Smooth muscle cell (in vitro differentiated cells): ENCODE measurements around the gene YES1. TPM values are rescaled to one million over a fixed set of nuclear protein-coding genes. Genes with fewer than 3 reads are reported as not detected.

Experiments
- DNase-seq: peaks from one replicate; lab custom pipeline; 2025; ENCODE audit not compliant: unreplicated experiment; lab: John Stamatoyannopoulos, UW
- H2AFZ ChIP-seq: fragments of 200-600 bp; sonication (generic); 2 replicates; pipeline ENCODE4 v1.6.0; 2016; ENCODE audit warnings: antibody characterized with exemption, low read depth, mild to moderate bottlenecking
- H3F3A ChIP-seq: fragments of 200-600 bp; sonication (generic); 2 replicates; pipeline ENCODE4 v1.6.0; 2017; ENCODE audit warnings: antibody characterized with exemption, low read depth
- H3K27ac ChIP-seq: fragments of 200-600 bp; sonication (generic); 2 replicates; pipeline ENCODE4 v1.5.1; 2016; ENCODE audit warnings: low read depth, mild to moderate bottlenecking
- H3K27me3 ChIP-seq: fragments of 200-600 bp; sonication (generic); 2 replicates; pipeline ENCODE4 v1.6.1; 2016; ENCODE audit warnings: low read depth, mild to moderate bottlenecking
- H3K36me3 ChIP-seq: fragments of 200-600 bp; sonication (generic); 2 replicates; pipeline ENCODE4 v1.5.1; 2016; ENCODE audit warnings: low read depth
- H3K4me1 ChIP-seq: fragments of 200-600 bp; sonication (generic); 2 replicates; pipeline ENCODE4 v1.5.1; 2016; ENCODE audit warnings: low read depth
- H3K4me2 ChIP-seq: fragments of 200-600 bp; sonication (generic); 2 replicates; pipeline ENCODE4 v1.6.0; 2016; ENCODE audit warnings: mild to moderate bottlenecking
- H3K4me3 ChIP-seq: fragments of 200-600 bp; sonication (generic); 2 replicates; pipeline ENCODE4 v1.5.1; 2016; ENCODE audit warnings: mild to moderate bottlenecking
- H3K79me2 ChIP-seq: fragments of 200-600 bp; sonication (generic); 2 replicates; pipeline ENCODE4 v1.6.0; 2016; ENCODE audit warnings: low read depth, mild to moderate bottlenecking
- H3K9ac ChIP-seq: fragments of 200-600 bp; sonication (generic); 2 replicates; pipeline ENCODE4 v1.6.0; 2016; ENCODE audit warnings: low read depth
- H3K9me3 ChIP-seq: fragments of 200-600 bp; sonication (generic); replicated peaks from 2 replicates; pipeline ENCODE4 v1.5.1; 2016; ENCODE audit warnings: low read depth
- H4K20me1 ChIP-seq: fragments of 200-600 bp; sonication (generic); 2 replicates; pipeline ENCODE4 v1.6.0; 2016; ENCODE audit warnings: low read depth
- CTCF ChIP-seq: fragments of 200-600 bp; sonication (generic); IDR thresholded peaks from 2 replicates; pipeline ENCODE4 v1.5.1; 2017; ENCODE audit warnings: borderline replicate concordance, mild to moderate bottlenecking, antibody characterized with exemption; ENCODE audit not compliant: insufficient read depth, poor library complexity, severe bottlenecking
- whole genome bisulfite sequencing: methylation state at CpG from one replicate; pipeline ENCODE4 v1.1.7; 2016; ENCODE audit warnings: low lambda C conversion rate; 5-methylcytosine and 5-hydroxymethylcytosine counted together
- polyA plus RNA-seq: library from polyadenylated mRNA; unstranded; fragments of >200 nt; fragmentation: Nextera tagmentation; extraction: Ambion mirVana; gene quantifications from 2 replicates; pipeline ENCODE4 v1.2.1, GENCODE V29; 2016
- total RNA-seq: library from RNA; depleted of rRNA; stranded (reverse); fragments of >200 nt; gene quantifications from 2 replicates; pipeline ENCODE4 v1.2.3, GENCODE V29; 2014

YES1 gene
- total RNA-seq: 120 and 179 TPM in 2 replicates
- 19.5 and 22.6 TPM in 2 replicates for polyA plus RNA-seq

- Histone ChIP-seq H3K36me3 (no peaks in the 10 kb centered on the region), H3K27ac (peak within 1 kb of the TSS; percentile 84), H2AFZ (peak within 1 kb of the TSS; percentile 73), H3K79me2 (peaks cover 48% of the 10 kb centered on the region), H3K27me3 (no peaks in the 10 kb centered on the region), H3F3A (no peaks in the 10 kb centered on the region), H3K9ac (peak within 1 kb of the TSS; percentile 97), H4K20me1 (peaks cover 44% of the 10 kb centered on the region), H3K4me3 (peak within 1 kb of the TSS; percentile 99), H3K4me1 (peaks cover 34% of the 10 kb centered on the region), H3K4me2 (peak within 1 kb of the TSS; percentile 98), H3K9me3 (no peaks in the 10 kb centered on the region)
- 1% methylated on average over 33 of the region's 59 CpGs for WGBS
- no peak for TF ChIP-seq CTCF
- peak; percentile 91 for DNase-seq
Measured at GRCh38 chr18:811892-812375, at the start of gene YES1. YES1 (minus strand) TSS chr18:812242; CDS start chr18:756827, 55,415 bp downstream.

GRCh38 chr18:857986-858385 lies 45.9 kb upstream of the YES1 start:
- Histone ChIP-seq H3K36me3 (no peaks in the 10 kb centered on the region), H3K9me3 (no peaks in the 10 kb centered on the region), H3K4me1 (no peaks in the 10 kb centered on the region), H3K9ac (no peak overlapping the region), H3K4me3 (no peak overlapping the region), H4K20me1 (no peaks in the 10 kb centered on the region), H3K4me2 (no peak overlapping the region), H3F3A (no peaks in the 10 kb centered on the region), H2AFZ (no peak overlapping the region), H3K27ac (no peak overlapping the region), H3K79me2 (no peaks in the 10 kb centered on the region), H3K27me3 (no peaks in the 10 kb centered on the region)
- TF ChIP-seq CTCF: no peak
- no peak for DNase-seq
- 84% methylated on average over 2 of the region's 2 CpGs for WGBS

GRCh38 chr18:853471-853870 lies 41.4 kb upstream of the YES1 start:
- Histone ChIP-seq H3K9ac (no peak overlapping the region), H3K27ac (no peak overlapping the region), H3K4me3 (no peak overlapping the region), H4K20me1 (no peaks in the 10 kb centered on the region), H3K79me2 (no peaks in the 10 kb centered on the region), H2AFZ (no peak overlapping the region), H3K9me3 (no peaks in the 10 kb centered on the region), H3K36me3 (no peaks in the 10 kb centered on the region), H3K4me2 (no peak overlapping the region), H3F3A (no peaks in the 10 kb centered on the region), H3K4me1 (no peaks in the 10 kb centered on the region), H3K27me3 (no peaks in the 10 kb centered on the region)
- WGBS: 95% methylated on average over 5 of the region's 5 CpGs
- TF ChIP-seq CTCF: no peak
- no peak for DNase-seq

GRCh38 chr18:850960-851359 lies 38.9 kb upstream of the YES1 start:
- Histone ChIP-seq H3K27ac (no peak overlapping the region), H3K9ac (no peak overlapping the region), H3K9me3 (no peaks in the 10 kb centered on the region), H2AFZ (no peak overlapping the region), H3K27me3 (no peaks in the 10 kb centered on the region), H3K4me2 (no peak overlapping the region), H3K4me1 (no peaks in the 10 kb centered on the region), H3K4me3 (no peak overlapping the region), H4K20me1 (no peaks in the 10 kb centered on the region), H3K79me2 (no peaks in the 10 kb centered on the region), H3K36me3 (no peaks in the 10 kb centered on the region), H3F3A (no peaks in the 10 kb centered on the region)
- no peak for DNase-seq
- 81% methylated on average over 4 of the region's 4 CpGs for WGBS
- no peak for TF ChIP-seq CTCF
